Hepatocyte (in vitro differentiated cells): ENCODE data around the gene UBE3C.

Experiments
- EZH2 ChIP-seq: fragments of 200-600 bp; sonication (generic); IDR thresholded peaks from 2 replicates; pipeline ENCODE4 v1.6.1; 2016; ENCODE audit warnings: antibody characterized with exemption, mild to moderate bottlenecking, borderline replicate concordance
- EZH2phosphoT487 ChIP-seq: fragments of 200-600 bp; sonication (generic); IDR thresholded peaks from one replicate; pipeline ENCODE4 v1.6.1; 2018; ENCODE audit warnings: antibody characterized with exemption, mild to moderate bottlenecking, low read depth, moderate library complexity; ENCODE audit not compliant: unreplicated experiment, severe bottlenecking
- TF ChIP-seq, protein P1 (sequence below): fragments of 200-600 bp; sonication (generic); IDR thresholded peaks from 2 replicates; pipeline ENCODE4 v1.5.1; 2016; ENCODE audit warnings: antibody characterized with exemption, mild to moderate bottlenecking; ENCODE audit not compliant: poor library complexity

DNA sequence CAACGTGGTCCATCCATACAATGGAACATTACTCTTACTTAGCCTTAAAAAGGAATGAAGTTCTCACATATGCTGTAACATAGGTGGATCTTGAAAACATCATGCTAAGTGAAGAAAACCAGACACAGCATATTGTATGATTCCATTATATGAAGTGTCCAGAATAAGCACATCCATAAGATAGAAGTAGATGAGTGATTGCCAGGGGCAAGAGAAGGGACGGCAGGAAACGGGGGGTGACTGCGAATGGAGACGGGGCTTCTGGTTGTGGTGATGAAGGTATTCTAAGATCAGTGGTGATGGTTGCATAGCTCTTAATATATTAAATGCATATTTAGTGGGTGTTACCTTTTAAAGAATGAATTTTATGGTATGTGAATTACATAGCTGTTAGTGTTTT, 29.8 kb downstream of the UBE3C start:
- TF ChIP-seq, protein P1, sequence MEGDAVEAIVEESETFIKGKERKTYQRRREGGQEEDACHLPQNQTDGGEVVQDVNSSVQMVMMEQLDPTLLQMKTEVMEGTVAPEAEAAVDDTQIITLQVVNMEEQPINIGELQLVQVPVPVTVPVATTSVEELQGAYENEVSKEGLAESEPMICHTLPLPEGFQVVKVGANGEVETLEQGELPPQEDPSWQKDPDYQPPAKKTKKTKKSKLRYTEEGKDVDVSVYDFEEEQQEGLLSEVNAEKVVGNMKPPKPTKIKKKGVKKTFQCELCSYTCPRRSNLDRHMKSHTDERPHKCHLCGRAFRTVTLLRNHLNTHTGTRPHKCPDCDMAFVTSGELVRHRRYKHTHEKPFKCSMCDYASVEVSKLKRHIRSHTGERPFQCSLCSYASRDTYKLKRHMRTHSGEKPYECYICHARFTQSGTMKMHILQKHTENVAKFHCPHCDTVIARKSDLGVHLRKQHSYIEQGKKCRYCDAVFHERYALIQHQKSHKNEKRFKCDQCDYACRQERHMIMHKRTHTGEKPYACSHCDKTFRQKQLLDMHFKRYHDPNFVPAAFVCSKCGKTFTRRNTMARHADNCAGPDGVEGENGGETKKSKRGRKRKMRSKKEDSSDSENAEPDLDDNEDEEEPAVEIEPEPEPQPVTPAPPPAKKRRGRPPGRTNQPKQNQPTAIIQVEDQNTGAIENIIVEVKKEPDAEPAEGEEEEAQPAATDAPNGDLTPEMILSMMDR = no peak
- TF ChIP-seq EZH2 = no peak
- TF ChIP-seq EZH2phosphoT487 = no peak
